Measurements from ENCODE around the gene ADAMTS12.

DNA sequence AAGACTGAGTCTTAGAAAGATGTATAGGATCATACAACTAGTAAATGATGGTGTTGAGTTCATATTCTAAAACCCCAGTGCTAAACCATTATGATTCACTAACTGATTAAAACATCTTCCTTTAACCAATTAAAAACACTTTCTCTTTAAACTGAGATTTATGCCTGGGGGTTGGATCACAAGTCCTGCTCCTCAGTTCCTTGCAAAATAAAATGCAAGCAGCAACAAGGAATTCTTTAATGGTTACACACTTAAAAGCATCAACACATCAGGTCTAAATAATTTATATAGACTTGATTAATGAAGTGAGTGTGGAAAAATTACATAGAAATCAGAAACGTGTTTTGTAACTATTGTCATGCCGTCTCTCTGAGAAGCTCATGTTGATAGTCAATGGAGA, 261.8 kb downstream of the ADAMTS12 start:
- TF ChIP-seq POU2F2 (IDR thresholded peaks at IDR 0.05; ENCODE audit: low read depth, low read length) (no peak), POLR2A (IDR thresholded peaks at IDR 0.05; ENCODE audit: low read depth, low read length) (no peak), SPI1 (IDR thresholded peaks at IDR 0.05; ENCODE audit: low read depth, low read length) (no peak)
